ENCODE data around the gene GATA1.

GATA1 gene

GRCh38 chrX:48793935-48794334, 7.5 kb downstream of the GATA1 start:
- Mint-ChIP-seq H3K4me1 (peaks cover 7% of the 10 kb centered on the region), H3K4me3 (no peak overlapping the region), H3K27me3 (no peaks in the 10 kb centered on the region), H3K36me3 (no peaks in the 10 kb centered on the region), H3K27ac (no peak overlapping the region), H3K9me3 (no peaks in the 10 kb centered on the region)

DNA sequence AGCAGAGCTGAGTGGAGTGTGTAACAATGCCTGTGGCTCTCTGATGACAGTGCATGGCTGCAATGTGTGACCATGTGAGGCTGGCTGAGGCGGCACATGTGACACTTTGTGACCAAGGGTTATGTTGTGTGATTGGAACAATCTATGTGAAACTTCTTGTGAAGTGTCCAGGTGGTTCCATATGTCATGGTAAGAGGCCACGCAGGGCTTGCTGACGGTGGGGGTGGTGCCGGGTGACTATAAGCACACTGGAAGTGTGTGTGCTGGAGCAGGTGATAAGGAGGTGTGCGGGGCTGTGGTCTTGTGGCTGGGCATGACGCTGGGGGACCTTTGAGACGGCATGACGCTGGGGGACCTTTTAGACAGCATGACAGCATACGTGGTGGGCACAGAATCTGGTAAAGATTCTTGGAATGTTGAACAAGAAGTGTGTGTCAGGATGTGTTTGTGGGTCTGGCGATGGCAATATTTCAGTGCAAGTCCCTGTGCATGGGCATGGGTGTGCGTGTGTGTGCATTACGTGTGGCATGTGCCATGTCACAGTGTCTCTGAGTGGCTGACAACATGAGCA, 8.0 kb downstream of the GATA1 start:
- H3K4me3 Mint-ChIP-seq: no peak overlapping the region
- no peaks in the 10 kb centered on the region for H3K27me3 Mint-ChIP-seq
- no peak overlapping the region for H3K27ac Mint-ChIP-seq
- no peaks in the 10 kb centered on the region for H3K9me3 Mint-ChIP-seq
- no peaks in the 10 kb centered on the region for H3K36me3 Mint-ChIP-seq
- H3K4me1 Mint-ChIP-seq: peaks cover 6% of the 10 kb centered on the region

DNA sequence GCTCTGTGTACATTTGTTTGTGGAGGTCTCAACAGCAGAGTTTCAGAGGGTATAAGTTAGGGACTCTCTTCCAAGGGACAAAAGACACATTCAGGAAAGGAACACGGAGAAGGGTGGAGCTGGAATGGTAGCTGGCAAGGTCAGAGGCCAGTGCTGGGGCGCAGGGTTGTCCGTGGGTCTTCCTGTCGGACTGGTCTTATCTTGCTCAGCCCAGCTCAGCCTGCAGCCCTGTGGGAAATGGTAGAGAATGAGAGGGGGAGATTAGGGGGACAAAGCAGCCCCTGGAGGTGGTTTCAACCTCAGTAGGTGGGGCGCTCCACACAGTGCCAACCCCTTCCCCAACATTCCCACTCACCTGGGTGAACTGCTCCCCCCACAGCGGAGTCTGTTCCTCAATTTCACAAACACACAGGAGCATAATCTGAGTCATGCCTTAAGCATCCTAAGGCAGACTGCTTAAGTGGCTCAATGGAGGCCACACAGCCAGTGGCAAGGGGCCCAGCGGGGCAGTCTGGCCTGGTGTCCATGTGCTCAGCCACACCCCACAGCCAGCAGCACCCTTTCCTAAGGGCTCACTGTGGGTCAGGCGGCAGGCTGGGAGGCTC, 8.6 kb downstream of the GATA1 start:
- Mint-ChIP-seq H3K4me3 (no peak overlapping the region), H3K27ac (no peak overlapping the region), H3K9me3 (no peaks in the 10 kb centered on the region), H3K27me3 (no peaks in the 10 kb centered on the region), H3K4me1 (peaks cover under 1% of the 10 kb centered on the region), H3K36me3 (no peaks in the 10 kb centered on the region)

DNA sequence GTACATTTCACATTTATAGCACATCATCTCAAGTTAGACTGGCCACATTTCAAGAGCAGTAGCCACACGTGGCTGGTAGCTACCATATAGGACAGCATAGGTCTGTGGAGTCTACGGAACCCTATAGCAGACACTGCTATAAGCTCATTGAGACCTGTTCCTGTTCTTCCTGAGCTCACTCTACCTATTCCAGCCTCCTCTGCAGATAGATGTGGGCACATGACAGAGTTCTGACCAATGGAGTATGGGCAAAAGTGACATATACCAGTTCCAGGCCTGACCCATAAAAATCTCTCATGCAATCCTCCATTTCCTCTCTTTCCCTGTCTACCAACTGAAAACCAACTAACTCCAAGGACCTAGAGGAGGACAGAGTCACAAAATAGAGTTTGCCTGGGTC, 11.9 kb downstream of the GATA1 start:
- Mint-ChIP-seq H3K27me3 (no peaks in the 10 kb centered on the region), H3K27ac (no peak overlapping the region), H3K4me1 (peaks cover 14% of the 10 kb centered on the region), H3K4me3 (no peak overlapping the region), H3K36me3 (no peaks in the 10 kb centered on the region), H3K9me3 (no peaks in the 10 kb centered on the region)

DNA sequence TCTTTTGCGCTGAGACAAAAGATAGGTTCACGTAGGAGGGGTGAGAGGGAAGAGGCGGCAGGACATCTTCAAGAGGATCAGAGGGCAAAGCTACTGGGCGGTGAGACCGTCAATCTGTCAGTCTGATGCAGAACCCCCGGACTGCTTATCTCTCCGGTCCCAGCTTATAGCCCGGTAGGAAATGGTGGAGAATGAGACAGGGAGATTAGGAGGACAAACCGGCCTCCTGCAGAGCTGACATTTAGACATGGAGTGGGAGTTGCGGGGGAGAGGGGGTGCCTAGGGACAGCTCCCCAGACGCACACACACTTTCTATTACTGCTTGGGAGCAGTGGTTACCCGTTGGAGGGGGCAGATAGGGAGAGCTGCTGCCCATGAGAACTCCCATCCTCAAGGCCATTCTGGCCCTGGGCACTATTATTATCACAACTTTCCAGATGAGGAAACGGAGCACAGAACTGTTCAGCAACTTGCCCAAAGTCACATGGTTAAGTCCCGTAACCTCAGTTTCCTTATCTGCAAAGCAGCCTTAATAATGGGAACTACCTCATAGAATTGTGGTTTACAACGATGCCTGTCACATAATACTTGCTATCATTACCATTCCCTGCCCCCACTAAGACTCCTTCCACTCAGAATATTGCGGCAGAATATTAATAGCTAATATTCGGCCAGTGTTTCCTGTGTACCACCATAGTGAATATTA, 14.3 kb downstream of the GATA1 start:
- Mint-ChIP-seq H3K27me3 (no peaks in the 10 kb centered on the region), H3K4me1 (peaks cover 21% of the 10 kb centered on the region), H3K27ac (peak overlapping the region; percentile 95), H3K4me3 (peak overlapping the region; percentile 96), H3K9me3 (no peaks in the 10 kb centered on the region), H3K36me3 (peaks cover 6% of the 10 kb centered on the region)

GRCh38 chrX:48801280-48802088, 15.1 kb downstream of the GATA1 start, which contains the start of gene HDAC6:
Gene HDAC6, plus strand, starts transcription at chrX:48802067. Its CDS starts 626 bp downstream, at chrX:48802693.
- Mint-ChIP-seq H3K9me3 (no peaks in the 10 kb centered on the region), H3K4me1 (peaks cover 25% of the 10 kb centered on the region), H3K36me3 (peaks cover 6% of the 10 kb centered on the region), H3K27me3 (no peaks in the 10 kb centered on the region), H3K4me3 (peak within 1 kb of the TSS; percentile 96), H3K27ac (peak within 1 kb of the TSS; percentile 98)

- H3K4me1 Mint-ChIP-seq: peaks cover 31% of the 10 kb centered on the region
- H3K4me3 Mint-ChIP-seq: peak overlapping the region; percentile 96
- peaks cover 6% of the 10 kb centered on the region for H3K36me3 Mint-ChIP-seq
- H3K27ac Mint-ChIP-seq: peak overlapping the region; percentile 98
- no peaks in the 10 kb centered on the region for H3K27me3 Mint-ChIP-seq
- no peaks in the 10 kb centered on the region for H3K9me3 Mint-ChIP-seq
These were observed 15.9 kb downstream of the GATA1 start for GRCh38 chrX:48802089-48802904.

- Mint-ChIP-seq H3K9me3 (no peaks in the 10 kb centered on the region), H3K4me3 (peak overlapping the region; percentile 96), H3K36me3 (peaks cover 6% of the 10 kb centered on the region), H3K27ac (peak overlapping the region; percentile 4), H3K4me1 (peaks cover 31% of the 10 kb centered on the region), H3K27me3 (no peaks in the 10 kb centered on the region)
These were observed 16.5 kb downstream of the GATA1 start for GRCh38 chrX:48802905-48803200.

DNA sequence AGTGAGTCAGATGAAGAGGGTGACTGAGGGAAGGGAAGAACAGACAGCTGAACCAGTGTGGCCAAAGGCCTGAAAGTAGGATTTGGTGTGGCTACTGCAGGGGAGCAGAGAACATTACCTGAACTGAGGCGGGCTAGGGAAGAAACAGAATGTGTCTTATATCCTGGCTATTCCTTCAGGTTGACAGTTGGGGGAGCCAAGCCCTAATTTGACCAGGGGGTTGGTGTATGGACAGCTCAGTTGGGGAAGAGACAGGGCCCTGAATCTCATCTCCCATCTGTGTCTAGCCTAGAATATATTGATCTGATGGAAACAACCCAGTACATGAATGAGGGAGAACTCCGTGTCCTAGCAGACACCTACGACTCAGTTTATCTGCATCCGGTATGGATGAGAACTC, 19.7 kb downstream of the GATA1 start:
- H3K9me3 Mint-ChIP-seq: no peaks in the 10 kb centered on the region
- peak overlapping the region; percentile 89 for H3K27ac Mint-ChIP-seq
- no peaks in the 10 kb centered on the region for H3K27me3 Mint-ChIP-seq
- peak overlapping the region; percentile 13 for H3K4me3 Mint-ChIP-seq
- H3K36me3 Mint-ChIP-seq: peaks cover 6% of the 10 kb centered on the region
- H3K4me1 Mint-ChIP-seq: peaks cover 26% of the 10 kb centered on the region

- no peak overlapping the region for H3K27ac Mint-ChIP-seq
- H3K4me3 Mint-ChIP-seq: no peak overlapping the region
- H3K9me3 Mint-ChIP-seq: no peaks in the 10 kb centered on the region
- H3K27me3 Mint-ChIP-seq: no peaks in the 10 kb centered on the region
- no peaks in the 10 kb centered on the region for H3K4me1 Mint-ChIP-seq
- H3K36me3 Mint-ChIP-seq: peaks cover 7% of the 10 kb centered on the region
These were observed 27.3 kb downstream of the GATA1 start for GRCh38 chrX:48813644-48814043.

DNA sequence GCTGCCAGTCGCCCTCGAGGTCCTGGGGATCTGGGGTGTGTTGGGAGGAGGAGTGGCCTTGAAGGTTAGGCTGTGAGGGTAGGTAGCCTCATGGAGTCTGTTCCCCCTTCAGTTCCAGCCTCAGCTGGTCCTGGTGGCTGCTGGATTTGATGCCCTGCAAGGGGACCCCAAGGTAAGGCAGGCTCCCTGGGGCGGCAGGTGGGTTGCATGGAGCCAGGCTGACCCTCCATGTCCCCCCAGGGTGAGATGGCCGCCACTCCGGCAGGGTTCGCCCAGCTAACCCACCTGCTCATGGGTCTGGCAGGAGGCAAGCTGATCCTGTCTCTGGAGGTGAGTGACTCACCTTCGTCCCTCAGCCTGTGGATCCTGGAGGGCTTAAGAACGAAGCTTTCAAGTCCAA, 28.3 kb downstream of the GATA1 start:
- Mint-ChIP-seq H3K27ac (no peak overlapping the region), H3K4me1 (no peaks in the 10 kb centered on the region), H3K9me3 (no peaks in the 10 kb centered on the region), H3K36me3 (peaks cover 7% of the 10 kb centered on the region), H3K27me3 (no peaks in the 10 kb centered on the region), H3K4me3 (no peak overlapping the region)

DNA sequence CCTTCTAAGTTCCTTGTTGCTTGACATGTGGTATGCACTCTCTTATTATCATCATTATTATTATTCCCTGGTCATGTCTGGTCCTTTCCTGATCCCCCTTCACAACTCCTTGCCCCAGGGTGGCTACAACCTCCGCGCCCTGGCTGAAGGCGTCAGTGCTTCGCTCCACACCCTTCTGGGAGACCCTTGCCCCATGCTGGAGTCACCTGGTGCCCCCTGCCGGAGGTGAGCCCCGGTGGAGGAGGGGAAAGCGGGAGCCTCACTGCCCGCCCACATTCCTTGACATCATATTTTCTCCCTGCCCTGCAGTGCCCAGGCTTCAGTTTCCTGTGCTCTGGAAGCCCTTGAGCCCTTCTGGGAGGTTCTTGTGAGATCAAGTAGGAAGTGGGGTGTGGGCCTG, 28.9 kb downstream of the GATA1 start:
- Mint-ChIP-seq H3K9me3 (no peaks in the 10 kb centered on the region), H3K27me3 (no peaks in the 10 kb centered on the region), H3K36me3 (peaks cover 9% of the 10 kb centered on the region), H3K4me1 (no peaks in the 10 kb centered on the region), H3K4me3 (no peak overlapping the region), H3K27ac (no peak overlapping the region)

- no peak overlapping the region for H3K4me3 Mint-ChIP-seq
- no peaks in the 10 kb centered on the region for H3K9me3 Mint-ChIP-seq
- H3K4me1 Mint-ChIP-seq: no peaks in the 10 kb centered on the region
- H3K27ac Mint-ChIP-seq: no peak overlapping the region
- peaks cover 9% of the 10 kb centered on the region for H3K36me3 Mint-ChIP-seq
- H3K27me3 Mint-ChIP-seq: no peaks in the 10 kb centered on the region
These were observed 29.8 kb downstream of the GATA1 start for GRCh38 chrX:48816014-48816810.

- Mint-ChIP-seq H3K4me1 (no peaks in the 10 kb centered on the region), H3K27me3 (no peaks in the 10 kb centered on the region), H3K27ac (no peak overlapping the region), H3K9me3 (no peaks in the 10 kb centered on the region), H3K36me3 (peaks cover 6% of the 10 kb centered on the region), H3K4me3 (no peak overlapping the region)
These were observed 31.7 kb downstream of the GATA1 start for GRCh38 chrX:48818098-48818497.
